Skeletal muscle cell (primary cell): ENCODE results near the gene GID8.

ENCODE experiments used
- DNase-seq: peaks from one replicate; pipeline ENCODE4 v3.0.0-alpha.2; 2010; ENCODE audit warnings: low read depth
- H3K4me3 ChIP-seq: 2 replicates; pipeline ENCODE4 v1.5.1; 2011; ENCODE audit warnings: low read depth, mild to moderate bottlenecking, control low read depth, low read length, moderate library complexity

The GID8 gene

DNA sequence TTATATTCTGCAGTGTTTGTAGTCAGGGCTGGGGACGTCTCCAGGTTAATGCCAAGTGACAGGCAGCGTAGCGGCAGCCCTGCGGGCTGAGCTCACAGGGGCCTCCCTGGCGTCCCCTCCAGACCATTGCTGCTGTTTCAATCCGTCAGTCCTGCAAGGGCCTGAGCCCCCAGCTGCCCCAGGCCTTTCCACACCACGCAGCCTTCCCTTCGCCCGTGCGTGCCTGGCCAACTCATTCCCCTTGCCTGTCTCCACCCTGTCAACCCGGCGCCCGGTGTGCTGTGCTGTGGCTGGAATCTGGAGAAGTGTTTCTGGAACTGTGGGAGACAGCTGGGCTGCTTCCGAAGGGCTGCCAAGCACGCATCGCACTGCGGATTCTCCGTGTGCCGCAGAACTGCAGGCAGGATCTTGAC, 56.9 kb downstream of the GID8 start:
- DNase-seq = no peak
- H3K4me3 ChIP-seq = no peak overlapping the region

DNA sequence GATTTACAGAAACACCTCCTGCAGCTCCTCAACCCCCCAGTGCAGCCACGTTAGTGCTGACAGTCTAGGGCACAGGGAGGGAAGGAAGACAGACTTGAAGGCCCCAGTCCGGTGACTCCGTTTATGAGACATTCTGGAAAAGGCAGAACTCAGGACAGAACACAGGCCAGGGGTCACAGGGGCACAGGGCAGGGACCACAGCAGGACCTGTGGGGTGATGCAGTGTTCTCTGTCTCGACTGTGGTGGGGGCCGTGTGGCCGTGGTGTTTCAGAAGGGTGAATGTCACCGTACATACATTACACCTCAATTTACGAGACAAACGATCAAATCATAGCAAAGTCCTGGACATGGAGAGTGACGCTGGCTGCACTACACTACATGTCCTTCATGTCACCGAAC, 57.5 kb downstream of the GID8 start:
- H3K4me3 ChIP-seq = no peak overlapping the region

GRCh38 chr20:62995898-62996595, 58.1 kb downstream of the GID8 start:
- DNase-seq = no peak
- no peak overlapping the region for H3K4me3 ChIP-seq

More for the DNA sequence above, 57.5 kb downstream of the GID8 start:
- no peak for DNase-seq

DNA sequence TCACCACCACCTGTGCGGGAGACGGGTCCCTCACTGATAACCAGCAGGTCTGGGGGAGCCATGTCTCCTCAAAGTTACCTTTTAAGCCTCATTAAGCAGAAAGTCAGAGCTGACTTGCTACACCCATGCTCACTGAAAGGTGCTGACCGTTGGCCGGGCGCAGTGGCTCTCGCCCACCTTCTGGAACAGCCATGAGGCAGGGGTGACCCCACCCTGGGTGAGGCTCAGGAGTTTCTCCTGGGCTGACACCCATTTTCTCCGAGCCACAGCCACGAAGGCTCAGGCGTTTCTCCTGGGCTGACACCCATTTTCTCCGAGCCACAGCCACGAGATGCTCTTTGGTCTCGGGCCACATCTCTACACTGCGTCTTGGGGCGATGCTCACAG, 58.6 kb downstream of the GID8 start:
- DNase-seq = no peak
- no peak overlapping the region for H3K4me3 ChIP-seq

DNA sequence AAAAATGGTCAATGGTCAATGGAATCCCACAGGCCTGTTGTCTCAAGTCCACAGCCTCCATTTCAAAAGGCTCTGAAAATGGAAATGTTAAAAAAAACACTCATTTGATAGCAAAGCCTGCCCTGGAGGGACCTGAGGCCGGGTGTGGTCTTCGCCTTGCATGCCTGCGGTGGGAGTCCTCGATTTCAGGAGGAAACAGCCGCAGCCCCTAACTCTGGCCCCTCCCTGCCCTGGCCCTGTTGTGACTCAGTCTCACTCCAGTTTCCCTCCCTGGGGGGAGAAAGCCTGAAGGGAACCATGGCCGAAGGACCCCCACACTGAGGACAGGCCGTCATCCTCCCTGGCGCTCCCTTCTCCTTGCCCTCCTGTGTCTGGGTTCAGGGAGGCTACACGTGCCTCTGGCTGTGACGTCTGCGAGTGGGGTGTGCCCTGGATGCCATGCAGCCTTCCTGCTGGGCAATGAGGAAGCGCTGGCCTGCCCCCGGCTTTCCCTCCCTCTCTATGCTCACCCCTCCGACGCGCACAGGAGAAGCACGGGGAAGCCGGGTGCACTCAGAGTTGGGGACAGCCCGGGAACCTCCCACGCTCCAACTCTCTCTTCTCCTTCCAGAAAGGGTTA, 59.6 kb downstream of the GID8 start:
- no peak for DNase-seq
- no peak overlapping the region for H3K4me3 ChIP-seq
